ENCODE data around the gene TIMM44.

The TIMM44 gene

GRCh38 chr19:7943444-7944176 lies at the start of gene TIMM44:
Gene TIMM44 (minus strand): TSS chr19:7943666. CDS start chr19:7943651, 15 bp downstream.
- peak; percentile 100 for DNase-seq (ENCODE audit: low read depth)

GRCh38 chr19:7992575-7992974 lies 49.1 kb upstream of the TIMM44 start:
- no peak for DNase-seq (ENCODE audit: low read depth)

GRCh38 chr19:7989071-7989575 lies 45.7 kb upstream of the TIMM44 start:
- DNase-seq (ENCODE audit: low read depth) = no peak

- no peak for DNase-seq (ENCODE audit: low read depth)
Measured at GRCh38 chr19:7988307-7988706, 44.8 kb upstream of the TIMM44 start.

- DNase-seq (ENCODE audit: low read depth) = no peak
Measured at GRCh38 chr19:7987114-7987768, 43.8 kb upstream of the TIMM44 start.

GRCh38 chr19:7986321-7987113 lies 43.1 kb upstream of the TIMM44 start:
- DNase-seq (ENCODE audit: low read depth) = peak; percentile 40

GRCh38 chr19:7985481-7985911 lies 42.0 kb upstream of the TIMM44 start:
- no peak for DNase-seq (ENCODE audit: low read depth)

GRCh38 chr19:7983995-7984837 lies 40.8 kb upstream of the TIMM44 start:
- DNase-seq (ENCODE audit: low read depth) = no peak

- DNase-seq (ENCODE audit: low read depth) = no peak
Measured at GRCh38 chr19:7983286-7983950, 40.0 kb upstream of the TIMM44 start.

GRCh38 chr19:7982651-7983099 lies 39.2 kb upstream of the TIMM44 start:
- no peak for DNase-seq (ENCODE audit: low read depth)

- no peak for DNase-seq (ENCODE audit: low read depth)
Measured at GRCh38 chr19:7982103-7982502, 38.6 kb upstream of the TIMM44 start.

GRCh38 chr19:7981661-7982060 lies 38.2 kb upstream of the TIMM44 start:
- no peak for DNase-seq (ENCODE audit: low read depth)

- DNase-seq (ENCODE audit: low read depth) = no peak
Measured at GRCh38 chr19:7981199-7981598, 37.7 kb upstream of the TIMM44 start.

- no peak for DNase-seq (ENCODE audit: low read depth)
Measured at GRCh38 chr19:7980635-7981121, 37.2 kb upstream of the TIMM44 start.

GRCh38 chr19:7980168-7980567 lies 36.7 kb upstream of the TIMM44 start:
- DNase-seq (ENCODE audit: low read depth) = no peak

- no peak for DNase-seq (ENCODE audit: low read depth)
Measured at GRCh38 chr19:7979559-7979958, 36.1 kb upstream of the TIMM44 start.

GRCh38 chr19:7979011-7979410 lies 35.5 kb upstream of the TIMM44 start:
- DNase-seq (ENCODE audit: low read depth) = no peak

GRCh38 chr19:7978179-7978825 lies 34.8 kb upstream of the TIMM44 start:
- no peak for DNase-seq (ENCODE audit: low read depth)

- DNase-seq (ENCODE audit: low read depth) = no peak
Measured at GRCh38 chr19:7977723-7978040, 34.2 kb upstream of the TIMM44 start.

GRCh38 chr19:7977021-7977722 lies 33.7 kb upstream of the TIMM44 start:
- no peak for DNase-seq (ENCODE audit: low read depth)
